Inferior parietal cortex (tissue), 1 donor: Measurements from ENCODE around the gene TC2N.
"Not testable (repeated sequence)": the region's sequence is repeated elsewhere in the genome, so short reads cannot be mapped to it uniquely, and the experiment has no call there.

Experiments
- DNase-seq: peaks from one replicate; pipeline ENCODE4 v3.0.0-alpha.2; 2016; ENCODE audit errors: extremely low spot score

The TC2N gene

DNA sequence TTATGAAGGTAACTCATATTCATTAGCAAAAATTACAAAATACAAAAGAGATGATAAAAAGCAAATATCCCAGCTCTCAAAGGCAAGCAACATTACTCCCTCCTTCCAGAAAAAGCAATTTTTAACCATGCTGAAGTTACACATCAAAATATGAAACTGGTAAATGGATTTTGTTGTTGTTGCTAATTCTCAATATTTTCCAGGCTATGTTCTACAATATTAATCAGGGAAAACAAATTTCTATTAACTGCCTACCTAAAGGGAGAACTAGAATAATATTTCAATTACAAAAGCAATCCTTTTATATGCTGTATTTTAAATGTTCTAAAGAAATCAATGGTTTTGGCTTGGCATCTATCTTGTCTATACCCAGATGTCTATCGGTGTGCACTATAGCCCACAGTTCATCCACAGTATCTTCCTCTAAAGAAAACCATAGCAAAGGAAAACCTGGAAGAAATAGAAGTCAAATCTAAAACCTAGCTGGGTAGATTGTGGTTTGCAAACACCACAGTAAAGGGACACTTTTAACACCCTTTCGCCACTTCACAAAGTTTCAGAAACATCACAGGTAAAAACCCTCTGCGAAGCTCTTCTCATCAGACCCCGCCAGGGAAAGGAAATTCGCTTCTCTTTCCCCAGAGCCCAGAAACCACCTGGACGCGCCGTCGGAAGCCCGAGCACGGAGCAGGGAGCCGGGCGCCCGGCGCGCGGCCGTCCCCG, 32.0 kb downstream of the TC2N start:
- DNase-seq = no peak

GRCh38 chr14:91834571-91834970, 32.8 kb downstream of the TC2N start:
- DNase-seq = no peak

GRCh38 chr14:91831337-91831736, 36.0 kb downstream of the TC2N start:
- DNase-seq = no peak

DNA sequence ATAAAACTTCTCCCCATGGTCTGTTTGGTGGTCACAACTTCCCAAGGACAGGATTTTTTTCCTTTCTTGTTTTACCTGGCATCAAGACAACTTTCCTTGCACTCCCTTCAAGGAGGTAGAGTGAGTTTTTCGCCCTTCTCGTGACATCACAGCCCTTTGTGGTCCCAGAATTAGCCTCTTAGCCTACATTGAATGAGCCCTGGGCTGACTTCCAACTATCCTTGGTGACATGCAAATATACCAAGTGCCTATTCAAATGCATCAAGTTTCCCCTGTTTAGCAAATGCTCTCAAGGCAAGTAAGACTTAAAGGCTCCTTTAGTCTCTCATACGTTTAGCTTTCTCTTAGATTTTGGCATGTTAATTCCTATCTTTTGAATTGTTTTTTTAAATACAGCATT, 36.6 kb downstream of the TC2N start:
- no peak for DNase-seq

DNA sequence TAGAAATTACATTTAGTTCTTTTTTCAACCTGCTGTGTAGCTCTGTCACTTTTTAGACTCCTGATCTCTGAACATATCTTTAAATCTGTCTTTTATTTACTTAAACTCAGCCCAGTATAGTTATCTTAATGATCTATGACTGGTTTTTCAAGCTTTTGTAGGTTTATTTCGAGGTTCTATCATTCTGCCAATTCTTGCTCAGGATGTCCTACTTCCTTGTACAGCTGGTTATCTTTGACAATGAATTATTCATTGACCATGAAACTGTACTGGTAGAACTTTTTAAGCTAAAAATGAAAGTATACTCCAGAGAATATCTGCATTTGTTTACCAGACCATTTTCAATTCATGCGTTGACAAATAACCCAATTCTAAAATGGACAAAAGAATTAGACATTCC, 37.8 kb downstream of the TC2N start:
- no peak for DNase-seq

- no peak for DNase-seq
Measured at GRCh38 chr14:91827746-91828145, 39.6 kb downstream of the TC2N start.

- no peak for DNase-seq
Measured at GRCh38 chr14:91817566-91818325, 49.6 kb downstream of the TC2N start.

DNA sequence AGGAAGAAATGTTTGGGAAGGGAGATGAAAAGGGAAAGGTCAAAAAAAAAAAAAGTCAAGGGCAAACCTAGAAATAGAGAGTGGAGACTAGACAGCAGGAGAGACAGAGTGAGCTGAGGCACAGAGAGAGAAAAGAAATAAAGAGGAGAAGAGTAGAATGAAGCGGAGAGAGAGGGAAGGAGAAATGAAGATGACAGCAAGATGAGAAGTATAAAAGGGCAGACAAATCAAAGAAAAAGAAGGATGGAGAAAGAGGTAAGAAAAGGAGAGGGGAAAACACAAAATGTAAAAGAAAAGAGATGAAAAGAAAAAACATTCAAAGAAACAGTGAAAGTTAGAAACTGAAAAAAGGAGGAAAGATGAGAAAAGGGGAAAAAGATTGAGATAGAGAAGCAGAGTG, 53.0 kb downstream of the TC2N start:
- no peak for DNase-seq

DNA sequence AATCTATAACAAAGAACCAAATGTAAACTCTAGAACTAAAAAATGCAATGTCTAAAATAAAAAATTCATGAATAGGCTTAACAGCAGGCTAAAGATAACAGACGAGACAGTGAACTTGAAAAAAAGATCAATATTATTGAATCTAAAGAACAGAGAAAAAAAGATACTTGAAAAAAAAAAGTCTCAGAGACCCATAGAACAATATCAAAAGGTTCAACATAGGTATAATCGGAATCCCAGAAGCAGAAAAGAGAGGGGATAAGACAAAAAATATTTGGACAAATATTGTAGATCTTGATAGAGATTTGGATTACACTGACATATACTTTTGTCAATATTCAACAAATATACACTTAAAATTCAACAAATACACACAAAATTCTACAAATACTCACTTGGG, 56.6 kb downstream of the TC2N start:
- DNase-seq = no peak

- DNase-seq = no peak
Measured at GRCh38 chr14:91806716-91807115, 60.6 kb downstream of the TC2N start.

- DNase-seq = not testable (repeated sequence)
Measured at GRCh38 chr14:91806094-91806493, 61.2 kb downstream of the TC2N start.

DNA sequence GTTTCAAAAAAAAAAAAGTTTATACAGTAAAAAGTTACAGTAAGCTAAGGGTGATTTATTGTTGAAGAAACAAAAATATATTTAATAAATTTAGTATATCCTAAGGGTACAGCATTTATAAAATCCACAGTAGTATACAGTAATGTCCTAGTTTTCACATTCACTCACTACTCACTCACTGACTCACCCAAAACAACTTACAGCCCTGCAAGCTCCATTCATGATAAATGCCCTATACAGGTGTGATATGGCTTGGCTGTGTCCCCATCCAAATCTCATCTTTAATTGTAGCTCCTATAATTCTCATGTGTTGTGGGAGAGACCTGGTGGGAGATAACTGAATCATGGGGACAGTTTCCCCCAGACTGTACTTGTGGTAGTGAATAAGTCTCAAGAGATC, 61.7 kb downstream of the TC2N start:
- no peak for DNase-seq

GRCh38 chr14:91801358-91801757, 66.0 kb downstream of the TC2N start:
- no peak for DNase-seq

DNA sequence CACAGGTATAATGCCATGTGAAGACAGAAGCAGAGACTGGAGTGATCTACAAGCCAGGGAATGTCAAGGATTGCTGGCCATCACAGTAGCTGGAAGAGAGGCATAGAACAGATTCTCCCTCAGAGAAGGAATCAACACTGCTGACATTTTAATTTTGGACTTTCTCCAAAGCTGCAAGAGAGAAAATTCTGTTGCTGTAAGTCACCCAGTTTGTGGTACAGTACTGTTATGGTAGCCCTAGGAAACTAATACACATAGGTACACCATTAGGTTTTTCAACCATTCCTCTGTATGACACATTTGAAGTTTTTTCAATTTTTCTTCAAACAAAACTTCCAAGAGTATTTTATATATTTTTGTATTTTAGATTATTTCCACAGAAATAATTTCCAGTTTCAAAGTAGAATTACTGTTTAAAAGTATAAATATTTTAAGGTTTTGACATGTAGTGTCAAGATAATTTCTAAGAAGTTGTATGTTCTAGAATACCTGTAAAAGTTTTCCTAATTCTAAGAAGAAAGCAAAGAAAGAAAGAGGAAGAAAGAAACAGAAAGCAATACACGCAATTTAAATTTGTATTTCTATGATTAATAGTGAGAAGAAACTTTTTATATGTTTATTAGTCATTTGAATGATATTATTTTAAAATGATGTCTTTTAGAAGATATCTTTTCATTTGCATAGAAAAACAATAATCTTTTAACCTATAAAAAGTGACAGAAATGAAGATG, 70.6 kb downstream of the TC2N start:
- no peak for DNase-seq

DNA sequence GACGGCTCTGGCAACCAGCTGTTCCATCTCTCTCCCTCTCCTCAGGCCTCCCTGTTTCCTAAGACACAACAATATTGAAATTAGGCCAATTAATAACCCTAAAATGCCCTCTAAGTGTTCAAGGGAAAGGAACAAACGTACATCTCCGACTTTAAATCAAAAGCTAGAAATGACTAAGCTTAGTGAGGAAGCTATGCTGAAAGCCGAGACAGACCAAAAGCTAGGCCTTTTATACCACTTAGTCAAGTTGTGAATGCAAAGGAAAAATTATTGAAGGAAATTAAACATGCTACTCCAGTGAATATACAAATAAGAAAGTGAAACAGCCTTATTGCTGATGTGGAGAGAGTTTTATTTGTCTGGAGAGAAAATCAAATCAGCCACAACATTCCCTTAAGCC, 73.6 kb downstream of the TC2N start:
- DNase-seq = no peak

- no peak for DNase-seq
Measured at GRCh38 chr14:91786188-91786587, 81.1 kb downstream of the TC2N start.

- DNase-seq = no peak
Measured at GRCh38 chr14:91780452-91780851, 86.9 kb downstream of the TC2N start.

DNA sequence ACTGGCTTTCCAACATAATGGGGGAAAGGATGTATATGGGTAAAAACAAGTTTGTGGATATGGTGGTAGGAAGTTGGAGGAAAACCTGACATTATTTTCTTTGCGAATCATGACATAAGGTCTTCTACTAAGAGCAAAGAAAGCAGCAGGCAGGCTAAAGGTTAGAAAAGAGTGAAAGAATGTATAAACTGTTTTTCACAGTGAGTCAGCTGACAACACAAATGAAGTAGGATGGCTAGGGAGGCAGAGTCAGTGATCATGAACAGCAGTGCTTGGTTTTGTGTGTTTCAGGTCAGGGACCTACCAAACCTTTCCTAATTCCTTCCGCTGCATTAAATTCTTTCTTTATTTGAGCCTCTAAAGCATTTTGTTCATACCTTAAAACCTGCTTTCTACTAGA, 89.1 kb downstream of the TC2N start:
- DNase-seq = no peak

DNA sequence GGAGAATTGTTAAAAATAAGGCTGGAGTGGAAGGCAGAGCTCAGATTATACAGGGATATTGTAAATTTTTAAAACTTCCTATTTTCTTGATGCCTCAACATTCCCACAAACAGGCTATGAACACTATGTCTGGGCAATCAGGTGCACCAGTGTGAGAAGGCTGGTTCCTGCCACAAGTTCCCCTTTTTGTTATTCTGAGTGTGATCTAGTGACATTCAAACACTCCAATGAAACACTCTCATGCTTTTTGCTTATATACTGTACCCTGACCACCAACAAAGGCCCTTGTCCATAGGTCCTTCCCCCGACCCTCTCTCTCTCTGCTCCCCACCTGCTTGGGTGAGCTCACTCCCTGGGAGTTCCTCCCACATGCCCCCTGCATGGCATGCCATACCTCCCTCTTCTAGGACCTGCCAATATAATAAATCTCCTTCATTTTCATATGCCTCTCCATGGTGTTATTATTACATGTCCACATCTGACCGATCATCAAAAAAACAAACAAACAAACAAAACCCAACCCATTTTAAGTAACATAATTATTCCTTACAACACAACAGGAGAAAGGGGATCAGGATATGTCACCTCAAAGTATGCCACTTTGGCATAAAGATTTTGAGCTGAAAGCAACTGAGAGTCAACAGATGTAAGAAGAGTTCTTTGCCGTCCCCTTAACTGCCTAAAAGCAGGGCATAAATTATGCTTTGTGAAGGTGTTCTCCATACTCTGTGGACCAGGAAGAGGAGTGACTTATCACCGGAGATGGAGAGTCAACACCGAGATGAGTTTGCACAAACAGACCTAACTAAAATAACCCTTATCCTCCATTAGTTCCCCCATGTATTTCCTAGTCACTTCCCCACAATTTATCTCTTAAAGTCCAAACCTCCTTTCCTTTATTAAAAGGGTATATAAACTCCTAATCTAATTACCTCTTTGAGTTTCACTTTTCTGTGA, 92.9 kb downstream of the TC2N start:
- no peak for DNase-seq

- DNase-seq = no peak
Measured at GRCh38 chr14:91770185-91770584, 97.2 kb downstream of the TC2N start.

- no peak for DNase-seq
Measured at GRCh38 chr14:91755570-91756295, 111.6 kb downstream of the TC2N start.
